CD4-positive, alpha-beta T cell treated with Interleukin-6 at 100 ng/mL for 8 hours (primary cell): Measurements from ENCODE around the gene OR6K3.

Experiments
- DNase-seq: peaks from one replicate; pipeline ENCODE4 v3.0.0-alpha.2; 2020; ENCODE audit warnings: mixed read lengths, low spot score

OR6K3 gene

GRCh38 chr1:158687037-158687436 lies 33.5 kb downstream of the OR6K3 start:
- DNase-seq: no peak

GRCh38 chr1:158686111-158687009 lies 34.2 kb downstream of the OR6K3 start, which contains the start of gene SPTA1:
TSS of gene SPTA1 (minus strand) at chr1:158686715. CDS start at chr1:158686517, 198 bp downstream.
- DNase-seq: no peak

- DNase-seq: no peak
These were observed 35.4 kb downstream of the OR6K3 start for GRCh38 chr1:158685085-158685484.

- no peak for DNase-seq
These were observed 38.9 kb downstream of the OR6K3 start for GRCh38 chr1:158681606-158682005.

- no peak for DNase-seq
These were observed 41.2 kb downstream of the OR6K3 start for GRCh38 chr1:158679289-158679688.

GRCh38 chr1:158675563-158676323 lies 44.8 kb downstream of the OR6K3 start:
- DNase-seq: no peak

- DNase-seq: no peak
These were observed 46.2 kb downstream of the OR6K3 start for GRCh38 chr1:158674302-158674701.
